ENCODE measurements around the gene SETX.

Gene SETX, protein sequence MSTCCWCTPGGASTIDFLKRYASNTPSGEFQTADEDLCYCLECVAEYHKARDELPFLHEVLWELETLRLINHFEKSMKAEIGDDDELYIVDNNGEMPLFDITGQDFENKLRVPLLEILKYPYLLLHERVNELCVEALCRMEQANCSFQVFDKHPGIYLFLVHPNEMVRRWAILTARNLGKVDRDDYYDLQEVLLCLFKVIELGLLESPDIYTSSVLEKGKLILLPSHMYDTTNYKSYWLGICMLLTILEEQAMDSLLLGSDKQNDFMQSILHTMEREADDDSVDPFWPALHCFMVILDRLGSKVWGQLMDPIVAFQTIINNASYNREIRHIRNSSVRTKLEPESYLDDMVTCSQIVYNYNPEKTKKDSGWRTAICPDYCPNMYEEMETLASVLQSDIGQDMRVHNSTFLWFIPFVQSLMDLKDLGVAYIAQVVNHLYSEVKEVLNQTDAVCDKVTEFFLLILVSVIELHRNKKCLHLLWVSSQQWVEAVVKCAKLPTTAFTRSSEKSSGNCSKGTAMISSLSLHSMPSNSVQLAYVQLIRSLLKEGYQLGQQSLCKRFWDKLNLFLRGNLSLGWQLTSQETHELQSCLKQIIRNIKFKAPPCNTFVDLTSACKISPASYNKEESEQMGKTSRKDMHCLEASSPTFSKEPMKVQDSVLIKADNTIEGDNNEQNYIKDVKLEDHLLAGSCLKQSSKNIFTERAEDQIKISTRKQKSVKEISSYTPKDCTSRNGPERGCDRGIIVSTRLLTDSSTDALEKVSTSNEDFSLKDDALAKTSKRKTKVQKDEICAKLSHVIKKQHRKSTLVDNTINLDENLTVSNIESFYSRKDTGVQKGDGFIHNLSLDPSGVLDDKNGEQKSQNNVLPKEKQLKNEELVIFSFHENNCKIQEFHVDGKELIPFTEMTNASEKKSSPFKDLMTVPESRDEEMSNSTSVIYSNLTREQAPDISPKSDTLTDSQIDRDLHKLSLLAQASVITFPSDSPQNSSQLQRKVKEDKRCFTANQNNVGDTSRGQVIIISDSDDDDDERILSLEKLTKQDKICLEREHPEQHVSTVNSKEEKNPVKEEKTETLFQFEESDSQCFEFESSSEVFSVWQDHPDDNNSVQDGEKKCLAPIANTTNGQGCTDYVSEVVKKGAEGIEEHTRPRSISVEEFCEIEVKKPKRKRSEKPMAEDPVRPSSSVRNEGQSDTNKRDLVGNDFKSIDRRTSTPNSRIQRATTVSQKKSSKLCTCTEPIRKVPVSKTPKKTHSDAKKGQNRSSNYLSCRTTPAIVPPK (N-terminal part only)

DNA sequence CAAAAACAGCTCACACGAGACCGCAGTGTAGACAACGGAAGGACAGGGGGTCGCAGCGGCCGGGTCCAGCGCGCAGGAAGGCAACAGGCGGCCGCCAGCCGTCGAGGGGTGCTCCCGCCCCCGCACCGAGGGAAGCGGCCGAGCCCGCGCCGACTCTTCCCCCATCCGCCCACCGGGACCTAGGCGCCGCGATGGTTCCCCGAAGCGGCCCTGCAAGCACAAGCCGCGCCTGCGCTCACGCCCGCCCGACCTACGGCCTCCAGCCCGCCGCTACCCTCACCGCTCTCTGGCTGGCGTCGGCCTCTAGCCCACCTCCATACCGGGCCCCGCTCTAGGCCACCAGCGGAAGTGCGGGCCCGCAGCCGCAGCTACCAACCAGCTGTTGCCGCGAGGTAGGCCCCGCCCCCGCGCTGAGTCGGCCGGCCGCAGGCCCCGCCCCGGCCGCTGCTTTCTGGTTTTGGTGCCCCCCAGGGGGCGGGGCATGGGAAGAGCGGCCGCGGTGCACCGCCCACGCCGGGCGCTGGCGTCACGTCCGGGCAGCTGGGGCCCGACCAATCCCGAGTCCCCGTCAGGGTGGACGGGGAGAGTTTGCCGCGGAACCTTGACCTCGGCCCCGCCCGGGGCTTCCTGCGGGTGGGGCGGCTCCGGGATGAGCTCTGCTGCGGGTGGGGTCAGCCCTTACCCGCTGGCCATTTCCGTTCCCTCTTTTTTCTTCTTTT, at the start of gene SETX:
Gene SETX, minus strand, starts transcription at position 350 of the 719 bp plus-strand sequence. CDS start 5,558 bp downstream, outside the sequence.
- Histone ChIP-seq H3K27me3 (peaks cover 7% of the 10 kb centered on the region), H3K36me3 (peaks cover 36% of the 10 kb centered on the region), H3K27ac (peak within 1 kb of the TSS; percentile 96), H3K9me3 (no peaks in the 10 kb centered on the region), H3K4me3 (ENCODE audit: low read depth in 1 of 2, low read length in 1 of 2) (peak within 1 kb of the TSS; percentile 95 to 98), H3K4me1 (ENCODE audit: control insufficient read depth in 1 of 2, insufficient read depth in 1 of 2, low read depth in 1 of 2, low read length in 1 of 2) (peaks cover 40 to 47% of the 10 kb centered on the region in 2 experiments)
- peak; percentile 54 for TF ChIP-seq CTCF (IDR thresholded peaks at IDR 0.05)

DNA sequence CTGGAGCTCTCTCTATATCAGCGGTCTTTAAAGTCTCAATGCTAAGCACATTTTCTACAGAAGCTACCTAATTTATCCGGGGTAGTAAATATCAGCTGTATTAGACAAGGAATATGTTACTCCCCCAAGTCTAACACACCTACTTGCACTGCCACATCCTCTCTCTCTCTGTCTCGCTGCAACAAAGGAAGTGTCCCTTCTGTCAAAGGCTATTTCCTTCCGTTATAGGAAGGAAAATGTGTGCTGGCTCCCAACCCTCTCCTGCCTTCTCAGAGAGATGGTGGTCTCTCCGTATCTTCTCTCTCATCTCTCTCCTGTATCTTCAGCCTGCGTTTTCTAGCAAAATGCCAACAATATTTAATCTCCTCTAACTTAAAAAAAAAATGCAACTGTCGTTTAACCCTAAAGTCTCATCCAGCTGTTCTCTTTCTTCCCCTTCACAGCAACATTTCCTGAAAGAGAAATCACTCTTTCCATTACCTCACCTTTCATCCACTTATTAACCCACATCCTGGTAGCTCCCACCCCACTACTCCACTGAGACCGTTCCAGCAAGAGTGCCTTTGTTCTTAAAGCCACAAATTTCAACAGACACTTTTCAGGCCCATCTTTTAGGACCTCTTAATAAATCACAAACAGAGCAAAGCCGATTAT, 49.6 kb upstream of the SETX start:
- peak overlapping the region; percentile 21 for H3K27ac ChIP-seq
- H3K4me3 ChIP-seq (ENCODE audit: low read depth in 1 of 2, low read length in 1 of 2), result no peak overlapping the region

GRCh38 chr9:132401824-132402223, 47.0 kb upstream of the SETX start:
- no peaks in the 10 kb centered on the region for H3K9me3 ChIP-seq
- peaks cover 53% of the 10 kb centered on the region for H3K36me3 ChIP-seq
- TF ChIP-seq CTCF (IDR thresholded peaks at IDR 0.05), result no peak
- peaks cover 17 to 21% of the 10 kb centered on the region in 2 experiments for H3K4me1 ChIP-seq (ENCODE audit: control insufficient read depth in 1 of 2, insufficient read depth in 1 of 2, low read depth in 1 of 2, low read length in 1 of 2)
- no peak overlapping the region for H3K27ac ChIP-seq
- H3K4me3 ChIP-seq (ENCODE audit: low read depth in 1 of 2, low read length in 1 of 2), result no peak overlapping the region
- H3K27me3 ChIP-seq, result no peaks in the 10 kb centered on the region

More for the DNA sequence above, 49.6 kb upstream of the SETX start:
- H3K4me1 ChIP-seq (ENCODE audit: control insufficient read depth in 1 of 2, insufficient read depth in 1 of 2, low read depth in 1 of 2, low read length in 1 of 2), result peaks cover 21 to 24% of the 10 kb centered on the region in 2 experiments
- peaks cover 18% of the 10 kb centered on the region for H3K27me3 ChIP-seq
- H3K36me3 ChIP-seq, result peaks cover 29% of the 10 kb centered on the region
- TF ChIP-seq CTCF (IDR thresholded peaks at IDR 0.05), result no peak
- H3K9me3 ChIP-seq, result no peaks in the 10 kb centered on the region

- no peak for TF ChIP-seq CTCF (IDR thresholded peaks at IDR 0.05)
- Histone ChIP-seq H3K27ac (no peak overlapping the region), H3K36me3 (peaks cover 98% of the 10 kb centered on the region), H3K9me3 (no peaks in the 10 kb centered on the region), H3K27me3 (no peaks in the 10 kb centered on the region), H3K4me1 (ENCODE audit: control insufficient read depth in 1 of 2, insufficient read depth in 1 of 2, low read depth in 1 of 2, low read length in 1 of 2) (no peaks in the 10 kb centered on the region), H3K4me3 (ENCODE audit: low read depth in 1 of 2, low read length in 1 of 2) (no peak overlapping the region)
Measured at GRCh38 chr9:132395560-132395959, 40.8 kb upstream of the SETX start.
